DOHH2 (cell line): ENCODE results near the gene CCDC7.
"Not testable (repeated sequence)": the region's sequence is repeated elsewhere in the genome, so short reads cannot be mapped to it uniquely, and the experiment has no call there.

Source experiments
- H3F3A ChIP-seq: fragments of 200-600 bp; sonication (generic), shearing (Covaris generic); 2 replicates; pipeline ENCODE4 v1.6.0; 2016; ENCODE audit warnings: antibody characterized with exemption, mild to moderate bottlenecking; ENCODE audit not compliant: control insufficient read depth, insufficient read depth
- H3K27ac ChIP-seq: fragments of 200-600 bp; sonication (generic); 2 replicates; pipeline ENCODE4 v1.5.1; 2014; ENCODE audit warnings: low read depth, mild to moderate bottlenecking, low read length, moderate library complexity
- H3K27me3 ChIP-seq: fragments of 200-600 bp; sonication (generic); 2 replicates; pipeline ENCODE4 v1.6.1; 2014; ENCODE audit warnings: mild to moderate bottlenecking, low read length, mixed read lengths; ENCODE audit not compliant: control insufficient read depth
- H3K36me3 ChIP-seq: fragments of 200-600 bp; sonication (generic); 2 replicates; pipeline ENCODE4 v1.6.1; 2014; ENCODE audit warnings: mild to moderate bottlenecking, low read length, moderate library complexity, mixed read lengths; ENCODE audit not compliant: control insufficient read depth
- H3K4me1 ChIP-seq: fragments of 200-600 bp; sonication (generic); 2 replicates; pipeline ENCODE4 v1.6.1; 2014; ENCODE audit warnings: mild to moderate bottlenecking, low read length, mixed read lengths; ENCODE audit not compliant: control insufficient read depth
- H3K4me2 ChIP-seq: fragments of 200-600 bp; sonication (generic); 2 replicates; pipeline ENCODE4 v1.6.0; 2014; ENCODE audit warnings: mild to moderate bottlenecking, low read length, moderate library complexity
- H3K4me3 ChIP-seq: fragments of 200-600 bp; sonication (generic); 2 replicates; pipeline ENCODE4 v1.5.1; 2014; ENCODE audit warnings: mild to moderate bottlenecking, low read length, mixed read lengths
- H3K79me2 ChIP-seq: fragments of 200-600 bp; sonication (generic); 2 replicates; pipeline ENCODE4 v1.6.1; 2014; ENCODE audit warnings: mild to moderate bottlenecking, low read length, mixed read lengths; ENCODE audit not compliant: control insufficient read depth
- H3K9me2 ChIP-seq: fragments of 200-600 bp; sonication (generic); replicated peaks from 2 replicates; pipeline ENCODE4 v1.6.1; 2014; ENCODE audit warnings: mild to moderate bottlenecking, low read length, mixed read lengths; ENCODE audit not compliant: control insufficient read depth
- H3K9me3 ChIP-seq: fragments of 200-600 bp; sonication (generic); 2 replicates; pipeline ENCODE4 v1.6.1; 2014; ENCODE audit warnings: antibody characterized with exemption, low read length, mixed read lengths; ENCODE audit not compliant: control insufficient read depth, insufficient read depth
- H4K20me1 ChIP-seq: fragments of 200-600 bp; sonication (generic); 2 replicates; pipeline ENCODE4 v1.6.0; 2014; ENCODE audit warnings: low read depth, mild to moderate bottlenecking, antibody characterized with exemption, low read length, moderate library complexity; ENCODE audit not compliant: control insufficient read depth, insufficient read depth
- CTCF ChIP-seq: fragments of 200-600 bp; sonication (generic); IDR thresholded peaks from one replicate; pipeline ENCODE4 v1.5.1; 2014; ENCODE audit warnings: antibody characterized with exemption, mild to moderate bottlenecking, low read depth, low read length; ENCODE audit not compliant: poor library complexity, severe bottlenecking
- EZH2phosphoT487 ChIP-seq: fragments of 200-600 bp; sonication (generic); IDR thresholded peaks from 2 replicates; pipeline ENCODE4 v1.6.1; 2017; ENCODE audit warnings: borderline replicate concordance, mild to moderate bottlenecking, antibody characterized with exemption, low read length, moderate library complexity, mixed read lengths

Gene CCDC7

GRCh38 chr10:32556783-32557395, 110.9 kb downstream of the CCDC7 start:
- no peaks in the 10 kb centered on the region for H3K36me3 ChIP-seq
- H3K9me2 ChIP-seq, result no peaks in the 10 kb centered on the region
- H4K20me1 ChIP-seq, result no peaks in the 10 kb centered on the region
- no peak overlapping the region for H3K4me2 ChIP-seq
- no peaks in the 10 kb centered on the region for H3K9me3 ChIP-seq
- no peak overlapping the region for H3K4me3 ChIP-seq
- H3K27ac ChIP-seq, result no peak overlapping the region
- H3K4me1 ChIP-seq, result no peaks in the 10 kb centered on the region
- no peaks in the 10 kb centered on the region for H3K27me3 ChIP-seq
- TF ChIP-seq EZH2phosphoT487 (no peak), CTCF (no peak)
- H3K79me2 ChIP-seq, result no peaks in the 10 kb centered on the region
- no peaks in the 10 kb centered on the region for H3F3A ChIP-seq

- H3K9me3 ChIP-seq, H3K4me2 ChIP-seq, H3K27ac ChIP-seq, H3K4me3 ChIP-seq, H3K79me2 ChIP-seq, H3F3A ChIP-seq, H3K36me3 ChIP-seq, H3K4me1 ChIP-seq, H4K20me1 ChIP-seq, H3K9me2 ChIP-seq, H3K27me3 ChIP-seq: not testable (repeated sequence)
Observed at GRCh38 chr10:32562695-32563094, 116.8 kb downstream of the CCDC7 start.

DNA sequence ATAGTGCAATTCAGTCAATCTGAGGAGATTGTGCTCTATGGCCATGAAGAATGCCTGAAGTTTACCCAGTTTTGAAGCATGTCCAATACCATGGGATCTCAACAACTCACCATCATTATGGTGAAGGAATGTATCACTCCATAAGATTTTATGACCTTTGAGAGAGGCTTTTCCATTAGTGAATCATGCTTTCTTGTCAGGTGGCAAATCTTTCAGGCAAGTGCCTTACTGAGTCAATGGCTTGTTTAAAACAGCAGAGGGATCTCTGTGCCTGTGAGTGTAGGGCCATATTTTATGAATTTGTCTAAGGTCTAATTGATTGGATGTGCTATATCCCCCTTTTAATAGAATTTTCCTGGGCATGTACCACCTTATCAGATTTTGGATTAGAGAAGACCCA, 131.5 kb downstream of the CCDC7 start:
- no peaks in the 10 kb centered on the region for H3K36me3 ChIP-seq
- H3K4me2 ChIP-seq, result no peak overlapping the region
- no peaks in the 10 kb centered on the region for H3K27me3 ChIP-seq
- no peaks in the 10 kb centered on the region for H3K4me1 ChIP-seq
- no peak for TF ChIP-seq EZH2phosphoT487
- TF ChIP-seq CTCF, result no peak
- no peaks in the 10 kb centered on the region for H3K9me2 ChIP-seq
- no peak overlapping the region for H3K4me3 ChIP-seq
- no peak overlapping the region for H3K27ac ChIP-seq
- no peaks in the 10 kb centered on the region for H3K9me3 ChIP-seq
- no peaks in the 10 kb centered on the region for H4K20me1 ChIP-seq
- no peaks in the 10 kb centered on the region for H3K79me2 ChIP-seq
- H3F3A ChIP-seq, result no peaks in the 10 kb centered on the region

- no peak for TF ChIP-seq CTCF
- no peak for TF ChIP-seq EZH2phosphoT487
- H3K4me3 ChIP-seq, result no peak overlapping the region
- H3K27ac ChIP-seq, result no peak overlapping the region
- no peaks in the 10 kb centered on the region for H3F3A ChIP-seq
- H3K9me2 ChIP-seq, result no peaks in the 10 kb centered on the region
- H3K4me2 ChIP-seq, result no peak overlapping the region
- no peaks in the 10 kb centered on the region for H3K4me1 ChIP-seq
- H3K27me3 ChIP-seq, result no peaks in the 10 kb centered on the region
- H4K20me1 ChIP-seq, result no peaks in the 10 kb centered on the region
- no peaks in the 10 kb centered on the region for H3K36me3 ChIP-seq
- H3K79me2 ChIP-seq, result no peaks in the 10 kb centered on the region
- no peaks in the 10 kb centered on the region for H3K9me3 ChIP-seq
Observed at GRCh38 chr10:32582946-32583345, 137.0 kb downstream of the CCDC7 start.

DNA sequence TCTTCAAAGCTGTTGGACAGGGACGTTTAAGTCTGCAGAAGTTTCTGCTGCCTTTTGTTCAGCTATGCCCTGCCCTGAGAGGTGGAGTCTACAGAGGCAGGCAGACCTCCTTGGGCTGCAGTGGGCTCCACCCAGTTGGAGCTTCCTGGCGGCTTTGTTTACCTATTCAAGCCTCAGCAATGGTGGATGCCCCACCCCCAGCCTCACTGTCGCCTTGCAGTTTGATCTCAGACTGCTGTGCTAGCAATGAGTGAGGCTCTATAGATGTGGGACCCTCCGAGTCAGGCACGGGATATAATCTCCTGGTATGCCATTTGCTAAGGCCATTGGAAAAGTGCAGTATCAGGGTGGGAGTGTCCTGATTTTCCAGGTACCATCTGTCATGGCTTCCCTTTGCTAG, 152.1 kb downstream of the CCDC7 start:
- not testable (repeated sequence) for H3K4me3 ChIP-seq, H4K20me1 ChIP-seq, H3K79me2 ChIP-seq, H3K9me2 ChIP-seq, H3K36me3 ChIP-seq, H3K9me3 ChIP-seq, H3K4me2 ChIP-seq, H3K27me3 ChIP-seq, H3K27ac ChIP-seq, H3K4me1 ChIP-seq, H3F3A ChIP-seq
